GM18867 (cell line): ENCODE measurements around the gene PTPRS.

Experiments used
- ATAC-seq: cut with Tn5 transposase; IDR thresholded peaks from one replicate; pipeline ENCODE4 v1.9.1; 2021; ENCODE audit warnings: mild to moderate bottlenecking, moderate library complexity; ENCODE audit not compliant: unreplicated experiment

PTPRS gene

GRCh38 chr19:5309438-5310204, 31.0 kb downstream of the PTPRS start:
- no peak for ATAC-seq

- no peak for ATAC-seq
Measured at GRCh38 chr19:5308451-5309437, 31.9 kb downstream of the PTPRS start.

- ATAC-seq: no peak
Measured at GRCh38 chr19:5307655-5308054, 33.0 kb downstream of the PTPRS start.

GRCh38 chr19:5305163-5305562, 35.4 kb downstream of the PTPRS start:
- no peak for ATAC-seq

GRCh38 chr19:5304486-5304885, 36.1 kb downstream of the PTPRS start:
- no peak for ATAC-seq

GRCh38 chr19:5303208-5303607, 37.4 kb downstream of the PTPRS start:
- no peak for ATAC-seq

GRCh38 chr19:5302396-5302795, 38.2 kb downstream of the PTPRS start:
- ATAC-seq: no peak

- ATAC-seq: no peak
Measured at GRCh38 chr19:5299137-5299536, 41.5 kb downstream of the PTPRS start.

GRCh38 chr19:5298471-5298901, 42.1 kb downstream of the PTPRS start:
- no peak for ATAC-seq

- no peak for ATAC-seq
Measured at GRCh38 chr19:5297272-5297669, 43.3 kb downstream of the PTPRS start.

GRCh38 chr19:5296457-5297271, 43.9 kb downstream of the PTPRS start:
- ATAC-seq: no peak

- ATAC-seq: no peak
Measured at GRCh38 chr19:5296021-5296420, 44.6 kb downstream of the PTPRS start.

- ATAC-seq: no peak
Measured at GRCh38 chr19:5294403-5295160, 46.0 kb downstream of the PTPRS start.

- ATAC-seq: no peak
Measured at GRCh38 chr19:5293612-5294378, 46.8 kb downstream of the PTPRS start.

GRCh38 chr19:5292822-5293611, 47.6 kb downstream of the PTPRS start:
- ATAC-seq: no peak

GRCh38 chr19:5292453-5292821, 48.2 kb downstream of the PTPRS start:
- ATAC-seq: no peak

- ATAC-seq: no peak
Measured at GRCh38 chr19:5291588-5292193, 48.9 kb downstream of the PTPRS start.
